Measurements from ENCODE around the gene PLA2G4D. TPM values are rescaled to one million over a fixed set of nuclear protein-coding genes. Genes with fewer than 3 reads are reported as not detected.

The PLA2G4D gene
- polyA plus RNA-seq, 2 of the 4 experiments (the other 2 are of a cell fraction), result not detected

DNA sequence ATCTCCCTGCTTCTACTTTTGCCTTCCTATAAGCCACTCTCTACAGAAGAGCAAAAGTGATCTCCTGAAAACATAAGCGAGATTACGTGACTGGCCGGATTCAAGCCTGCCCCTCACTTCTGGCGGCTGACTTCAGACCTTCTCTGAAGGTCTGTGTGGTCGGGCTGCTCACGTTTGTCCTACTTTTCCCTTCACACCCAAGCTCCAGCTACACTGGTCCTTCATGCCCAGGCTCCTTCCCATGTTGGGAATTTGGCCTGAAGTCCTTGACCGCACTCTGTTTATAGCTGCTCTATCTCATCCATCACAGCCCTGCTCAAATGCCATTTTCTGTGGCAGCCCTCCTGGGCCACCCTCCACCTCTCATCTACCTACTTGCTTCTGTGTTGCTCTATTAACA, 66.8 kb downstream of the PLA2G4D start:
- Histone ChIP-seq H3K4me3 (no peak overlapping the region), H3K4me1 (no peaks in the 10 kb centered on the region), H3K27ac (no peak overlapping the region), H3K9me3 (peaks cover 3% of the 10 kb centered on the region; the same call in 1 of the 3 replicates), H3K4me2 (no peak overlapping the region)
- DNase-seq (ENCODE audit: low read depth in 1 of 2, low spot score in 1 of 2), result no peak
- FAIRE-seq, result no peak
- ATAC-seq, result no peak
- TF ChIP-seq ESRRA (IDR thresholded peaks at IDR 0.05; ENCODE audit: borderline replicate concordance, low read length) (no peak), HOXB13 (CRISPR knock-in tag; IDR thresholded peaks at IDR 0.05; ENCODE audit: low read depth) (no peak), HOXB5 (CRISPR knock-in tag; IDR thresholded peaks at IDR 0.05) (no peak), KDM1A (IDR thresholded peaks at IDR 0.05; ENCODE audit: low read depth) (no peak), TFCP2L1 (CRISPR knock-in tag; IDR thresholded peaks at IDR 0.05) (no peak), NR3C1 (IDR thresholded peaks at IDR 0.05) (no peak), EHF (CRISPR knock-in tag; IDR thresholded peaks at IDR 0.05) (no peak), CHD4 (IDR thresholded peaks at IDR 0.05; ENCODE audit: borderline replicate concordance) (no peak), TP53 (CRISPR knock-in tag; IDR thresholded peaks at IDR 0.05) (no peak), CHD2 (IDR thresholded peaks at IDR 0.05; ENCODE audit: low read length, partially characterized antibody) (no peak), HOXA7 (CRISPR knock-in tag; IDR thresholded peaks at IDR 0.05) (no peak), RARB (CRISPR knock-in tag; IDR thresholded peaks at IDR 0.05) (no peak)
- TF ChIP-seq, protein P1, sequence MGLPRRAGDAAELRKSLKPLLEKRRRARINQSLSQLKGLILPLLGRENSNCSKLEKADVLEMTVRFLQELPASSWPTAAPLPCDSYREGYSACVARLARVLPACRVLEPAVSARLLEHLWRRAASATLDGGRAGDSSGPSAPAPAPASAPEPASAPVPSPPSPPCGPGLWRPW (IDR thresholded peaks at IDR 0.05), result no peak
- TF ChIP-seq, protein P2, sequence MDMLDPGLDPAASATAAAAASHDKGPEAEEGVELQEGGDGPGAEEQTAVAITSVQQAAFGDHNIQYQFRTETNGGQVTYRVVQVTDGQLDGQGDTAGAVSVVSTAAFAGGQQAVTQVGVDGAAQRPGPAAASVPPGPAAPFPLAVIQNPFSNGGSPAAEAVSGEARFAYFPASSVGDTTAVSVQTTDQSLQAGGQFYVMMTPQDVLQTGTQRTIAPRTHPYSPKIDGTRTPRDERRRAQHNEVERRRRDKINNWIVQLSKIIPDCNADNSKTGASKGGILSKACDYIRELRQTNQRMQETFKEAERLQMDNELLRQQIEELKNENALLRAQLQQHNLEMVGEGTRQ (IDR thresholded peaks at IDR 0.05), result no peak
- TF ChIP-seq, protein P3, sequence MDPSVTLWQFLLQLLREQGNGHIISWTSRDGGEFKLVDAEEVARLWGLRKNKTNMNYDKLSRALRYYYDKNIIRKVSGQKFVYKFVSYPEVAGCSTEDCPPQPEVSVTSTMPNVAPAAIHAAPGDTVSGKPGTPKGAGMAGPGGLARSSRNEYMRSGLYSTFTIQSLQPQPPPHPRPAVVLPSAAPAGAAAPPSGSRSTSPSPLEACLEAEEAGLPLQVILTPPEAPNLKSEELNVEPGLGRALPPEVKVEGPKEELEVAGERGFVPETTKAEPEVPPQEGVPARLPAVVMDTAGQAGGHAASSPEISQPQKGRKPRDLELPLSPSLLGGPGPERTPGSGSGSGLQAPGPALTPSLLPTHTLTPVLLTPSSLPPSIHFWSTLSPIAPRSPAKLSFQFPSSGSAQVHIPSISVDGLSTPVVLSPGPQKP (IDR thresholded peaks at IDR 0.05; ENCODE audit: low read depth, low read length), result no peak
- POLR2A ChIA-PET, result no interaction called here
- 60% methylated on average over 7 of the region's 7 CpGs for WGBS (ENCODE audit: missing lambda C conversion rate)
- CTCF ChIA-PET, result interaction anchor here (0.9 to 1.4 kb wide), 3 partner anchors 10 to 110 kb away, joined by 4 to 5 read pairs (median 4); no protein-coding TSS in a partner anchor

DNA sequence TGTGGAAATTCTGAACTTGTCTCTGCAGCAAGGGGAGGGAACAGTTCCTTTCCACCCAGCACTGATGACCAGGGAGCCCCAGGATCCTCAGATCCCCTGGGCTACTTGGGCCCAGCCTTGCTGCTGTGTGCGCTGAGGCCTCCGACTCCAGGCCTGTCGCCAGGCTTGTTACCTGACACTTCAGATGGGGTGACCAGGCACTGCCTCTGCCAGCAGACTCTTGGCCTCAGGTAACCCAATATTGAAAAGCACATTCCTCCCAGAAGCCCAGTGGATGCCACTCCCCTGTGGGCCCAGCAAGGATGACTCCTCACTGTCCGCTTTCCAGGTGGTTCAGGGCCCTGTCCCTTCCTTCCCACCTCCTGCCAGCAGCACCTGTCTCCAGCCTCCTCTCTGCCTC, 70.1 kb downstream of the PLA2G4D start:
- peaks cover 7% of the 10 kb centered on the region; the same call in 1 of the 3 replicates for H3K9me3 ChIP-seq
- ATAC-seq (no peak), FAIRE-seq (no peak), DNase-seq (ENCODE audit: low read depth in 1 of 2, low spot score in 1 of 2) (no peak)
- ChIA-PET POLR2A (no interaction called here), CTCF (interaction anchor here (0.8 to 1.1 kb wide), 2 partner anchors 34 to 60 kb away, joined by 3 to 4 read pairs; no protein-coding TSS in a partner anchor)
- H3K4me1 ChIP-seq, result no peaks in the 10 kb centered on the region
- TF ChIP-seq ZFP36 (IDR thresholded peaks at IDR 0.05; ENCODE audit: borderline replicate concordance, partially characterized antibody) (no peak), JUNB (IDR thresholded peaks at IDR 0.05) (no peak), PHF8 (IDR thresholded peaks at IDR 0.05; ENCODE audit: borderline replicate concordance, low read depth) (no peak), ZC3H11A (IDR thresholded peaks at IDR 0.05) (no peak), SMC3 (IDR thresholded peaks at IDR 0.05) (no peak), HOXB13 (CRISPR knock-in tag; IDR thresholded peaks at IDR 0.05; ENCODE audit: low read depth) (no peak), ESRRA (IDR thresholded peaks at IDR 0.05; ENCODE audit: borderline replicate concordance, low read length) (no peak), EHF (CRISPR knock-in tag; IDR thresholded peaks at IDR 0.05) (no peak), ZNF302 (CRISPR knock-in tag; IDR thresholded peaks at IDR 0.05) (no peak), TP53 (CRISPR knock-in tag; IDR thresholded peaks at IDR 0.05) (no peak), MAZ (IDR thresholded peaks at IDR 0.05; ENCODE audit: borderline replicate concordance, low read depth, low read length) (no peak), ZSCAN20 (CRISPR knock-in tag; IDR thresholded peaks at IDR 0.05) (no peak)
- TF ChIP-seq, protein P2 (IDR thresholded peaks at IDR 0.05), result no peak
- TF ChIP-seq, protein P4, sequence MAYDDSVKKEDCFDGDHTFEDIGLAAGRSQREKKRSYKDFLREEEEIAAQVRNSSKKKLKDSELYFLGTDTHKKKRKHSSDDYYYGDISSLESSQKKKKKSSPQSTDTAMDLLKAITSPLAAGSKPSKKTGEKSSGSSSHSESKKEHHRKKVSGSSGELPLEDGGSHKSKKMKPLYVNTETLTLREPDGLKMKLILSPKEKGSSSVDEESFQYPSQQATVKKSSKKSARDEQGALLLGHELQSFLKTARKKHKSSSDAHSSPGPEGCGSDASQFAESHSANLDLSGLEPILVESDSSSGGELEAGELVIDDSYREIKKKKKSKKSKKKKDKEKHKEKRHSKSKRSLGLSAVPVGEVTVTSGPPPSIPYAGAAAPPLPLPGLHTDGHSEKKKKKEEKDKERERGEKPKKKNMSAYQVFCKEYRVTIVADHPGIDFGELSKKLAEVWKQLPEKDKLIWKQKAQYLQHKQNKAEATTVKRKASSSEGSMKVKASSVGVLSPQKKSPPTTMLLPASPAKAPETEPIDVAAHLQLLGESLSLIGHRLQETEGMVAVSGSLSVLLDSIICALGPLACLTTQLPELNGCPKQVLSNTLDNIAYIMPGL (CRISPR knock-in tag; IDR thresholded peaks at IDR 0.05; ENCODE audit: borderline replicate concordance), result no peak
- TF ChIP-seq, protein P1 (IDR thresholded peaks at IDR 0.05), result no peak
- H3K4me2 ChIP-seq, result no peak overlapping the region
- no peak overlapping the region for H3K27ac ChIP-seq
- 100% methylated on average over 2 of the region's 4 CpGs for WGBS (ENCODE audit: missing lambda C conversion rate)
- H3K4me3 ChIP-seq, result no peak overlapping the region

Data from A549 (cell line).